AG04450 (cell line): ENCODE results near the gene ARHGEF3. TPM values are rescaled to one million over a fixed set of nuclear protein-coding genes. Genes with fewer than 3 reads are reported as not detected.

Experiments used
- CTCF ChIA-PET: fragments of 300-600, 350-600 bp; formaldehyde crosslinking; extraction: SDS; loops from one replicate; lab custom pipeline; 2022; ENCODE audit warnings: antibody characterized with exemption, inconsistent platforms; lab: Charles Lee
- POLR2A ChIA-PET: fragments of 350-600 bp; formaldehyde crosslinking; extraction: SDS; loops from one replicate; lab custom pipeline; 2021; ENCODE audit warnings: antibody characterized with exemption, inconsistent platforms; lab: Yijun Ruan, JAX
- DNase-seq: peaks from one replicate; pipeline ENCODE4 v3.0.0-alpha.2; 2011; ENCODE audit warnings: low read depth, low spot score
- H3K27ac ChIP-seq: one replicate; pipeline ENCODE4 v1.5.1; 2012; ENCODE audit warnings: low read depth, low read length, control low read depth
- H3K27me3 ChIP-seq: one replicate; pipeline ENCODE4 v1.6.0; 2012; ENCODE audit warnings: low read length; ENCODE audit not compliant: control insufficient read depth, insufficient read depth
- H3K4me3 ChIP-seq: 2 replicates; pipeline ENCODE4 v1.5.1; 2011; ENCODE audit warnings: mild to moderate bottlenecking, low read depth, low read length, control low read depth
- H3K9me3 ChIP-seq: 2 replicates; pipeline ENCODE4 v1.5.1; 2012; ENCODE audit warnings: low read length; ENCODE audit not compliant: control insufficient read depth, insufficient read depth
- polyA plus RNA-seq: library from polyadenylated mRNA; depleted of rRNA; stranded (reverse); fragments of >200 nt; gene quantifications from 2 replicates; pipeline ENCODE4 v1.2.3, GENCODE V29; 2011
- TF ChIP-seq, protein P1 (sequence below): IDR thresholded peaks from 2 replicates; pipeline ENCODE4 v1.5.1; 2011; ENCODE audit warnings: low read depth, low read length, control low read depth, inconsistent platforms

The ARHGEF3 gene
- polyA plus RNA-seq, 1 experiment: 5.6 TPM

DNA sequence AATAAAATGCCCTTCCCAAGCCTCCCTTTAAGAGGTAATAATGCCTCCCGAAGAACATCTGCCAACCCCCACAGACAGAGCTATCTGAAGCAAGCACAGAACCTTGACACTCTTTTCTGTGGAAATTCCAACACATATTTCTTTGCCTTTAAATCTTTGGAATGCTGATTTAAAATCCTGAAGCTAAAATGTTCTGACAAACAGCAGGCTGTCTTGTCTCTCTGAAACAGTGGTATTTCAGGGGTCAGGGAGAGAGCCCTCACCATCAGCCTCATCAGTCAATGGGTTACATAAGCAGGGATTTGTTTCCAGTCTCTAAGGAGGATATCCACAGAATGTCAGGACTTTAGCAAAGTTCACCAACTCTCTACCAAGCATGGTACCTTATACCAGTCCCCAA lies 27.8 kb upstream of the ARHGEF3 start:
- ChIA-PET POLR2A (no interaction called here), CTCF (no interaction called here)
- no peaks in the 10 kb centered on the region for H3K27me3 ChIP-seq
- DNase-seq: no peak
- H3K27ac ChIP-seq: no peak overlapping the region
- TF ChIP-seq, protein P1, sequence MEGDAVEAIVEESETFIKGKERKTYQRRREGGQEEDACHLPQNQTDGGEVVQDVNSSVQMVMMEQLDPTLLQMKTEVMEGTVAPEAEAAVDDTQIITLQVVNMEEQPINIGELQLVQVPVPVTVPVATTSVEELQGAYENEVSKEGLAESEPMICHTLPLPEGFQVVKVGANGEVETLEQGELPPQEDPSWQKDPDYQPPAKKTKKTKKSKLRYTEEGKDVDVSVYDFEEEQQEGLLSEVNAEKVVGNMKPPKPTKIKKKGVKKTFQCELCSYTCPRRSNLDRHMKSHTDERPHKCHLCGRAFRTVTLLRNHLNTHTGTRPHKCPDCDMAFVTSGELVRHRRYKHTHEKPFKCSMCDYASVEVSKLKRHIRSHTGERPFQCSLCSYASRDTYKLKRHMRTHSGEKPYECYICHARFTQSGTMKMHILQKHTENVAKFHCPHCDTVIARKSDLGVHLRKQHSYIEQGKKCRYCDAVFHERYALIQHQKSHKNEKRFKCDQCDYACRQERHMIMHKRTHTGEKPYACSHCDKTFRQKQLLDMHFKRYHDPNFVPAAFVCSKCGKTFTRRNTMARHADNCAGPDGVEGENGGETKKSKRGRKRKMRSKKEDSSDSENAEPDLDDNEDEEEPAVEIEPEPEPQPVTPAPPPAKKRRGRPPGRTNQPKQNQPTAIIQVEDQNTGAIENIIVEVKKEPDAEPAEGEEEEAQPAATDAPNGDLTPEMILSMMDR: no peak
- no peaks in the 10 kb centered on the region for H3K9me3 ChIP-seq
- no peak overlapping the region for H3K4me3 ChIP-seq

GRCh38 chr3:56826831-56827722 lies 25.3 kb upstream of the ARHGEF3 start:
- POLR2A ChIA-PET: no interaction called here
- H3K9me3 ChIP-seq: no peaks in the 10 kb centered on the region
- TF ChIP-seq, protein P1: no peak
- CTCF ChIA-PET: interaction anchor here (1.2 to 1.5 kb wide), 2 partner anchors 27 to 125 kb away, joined by 3 to 5 read pairs; no protein-coding TSS in a partner anchor
- DNase-seq: no peak
- peaks cover 5% of the 10 kb centered on the region for H3K27me3 ChIP-seq
- H3K4me3 ChIP-seq: no peak overlapping the region
- no peak overlapping the region for H3K27ac ChIP-seq

GRCh38 chr3:56825567-56826438 lies 24.1 kb upstream of the ARHGEF3 start:
- Histone ChIP-seq H3K9me3 (no peaks in the 10 kb centered on the region), H3K27ac (no peak overlapping the region), H3K4me3 (no peak overlapping the region), H3K27me3 (peaks cover 5% of the 10 kb centered on the region)
- TF ChIP-seq, protein P1: no peak
- DNase-seq: no peak
- CTCF ChIA-PET: interaction anchor here (0.7 to 1.5 kb wide), 4 partner anchors 26 to 186 kb away, joined by 3 to 5 read pairs (median 4); no protein-coding TSS in a partner anchor
- POLR2A ChIA-PET: no interaction called here

- Histone ChIP-seq H3K9me3 (no peaks in the 10 kb centered on the region), H3K27ac (no peak overlapping the region), H3K27me3 (peaks cover 5% of the 10 kb centered on the region), H3K4me3 (no peak overlapping the region)
- CTCF ChIA-PET: interaction anchor here (0.6 to 1.5 kb wide), 5 partner anchors 25 to 573 kb away, joined by 3 to 8 read pairs (median 5); no protein-coding TSS in a partner anchor
- TF ChIP-seq, protein P1: no peak
- no peak for DNase-seq
- POLR2A ChIA-PET: no interaction called here
Observed at GRCh38 chr3:56823984-56824703, 22.4 kb upstream of the ARHGEF3 start.
